Activated naive CD4-positive, alpha-beta T cell treated with anti-CD3 and anti-CD28 coated beads, Interleukin-2, amount 50 U/mL, for 72 hours (primary cell): ENCODE results near the gene CGB2. TPM values are rescaled to one million over a fixed set of nuclear protein-coding genes. Genes with fewer than 3 reads are reported as not detected.
"Not testable (repeated sequence)": the region's sequence is repeated elsewhere in the genome, so short reads cannot be mapped to it uniquely, and the experiment has no call there.

ENCODE experiments used
- ATAC-seq, 2 donors: fragments of 150-1000 bp; cut with Tn5 transposase; 2 replicates each; pipeline ENCODE4 v1.10.0; 2021; ENCODE audit warnings: mild to moderate bottlenecking in 2 of 2, moderate library complexity in 2 of 2
- DNase-seq, 2 donors: peaks; one replicate each; pipeline ENCODE4 v3.0.0; 2021 to 2022; ENCODE audit warnings: low spot score in 2 of 2
- H3K27ac Mint-ChIP-seq, 2 donors: one replicate each; pipeline ENCODE4 v1.8.0; 2022; ENCODE audit warnings: mild to moderate bottlenecking in 2 of 2, mixed read lengths in 2 of 2
- H3K36me3 Mint-ChIP-seq, 2 donors: one replicate each; pipeline ENCODE4 v1.8.0; 2022; ENCODE audit warnings: mixed read lengths in 2 of 2
- H3K9me3 Mint-ChIP-seq, 2 donors: one replicate each; pipeline ENCODE4 v1.8.0; 2022; ENCODE audit warnings: mixed read lengths in 2 of 2
- total RNA-seq, 2 donors: library from RNA; stranded (reverse); gene quantifications; one replicate each; pipeline ENCODE4 v1.2.3, GENCODE V29; 2022

Gene CGB2
- total RNA-seq, 2 donors from 2014 or later = not detected

- ATAC-seq = peak; percentile 84 to 86
These were observed 32.0 kb upstream of the CGB2 start for GRCh38 chr19:48999481-49000325.

GRCh38 chr19:49004133-49004532 is 27.6 kb upstream of the CGB2 start:
- DNase-seq (no peak), ATAC-seq (no peak)
- no peak overlapping the region for H3K27ac Mint-ChIP-seq
- H3K9me3 Mint-ChIP-seq = no peaks in the 10 kb centered on the region
- no peaks in the 10 kb centered on the region for H3K36me3 Mint-ChIP-seq

More at GRCh38 chr19:48999481-49000325, 32.0 kb upstream of the CGB2 start:
- H3K9me3 Mint-ChIP-seq = no peaks in the 10 kb centered on the region
- DNase-seq = peak in 1 of 2 donors; percentile 68
- H3K27ac Mint-ChIP-seq = no peak overlapping the region
- peaks cover 0 to 8% of the 10 kb centered on the region in 2 donors for H3K36me3 Mint-ChIP-seq

GRCh38 chr19:49004964-49005614 is 26.6 kb upstream of the CGB2 start:
- ATAC-seq = no peak
- Mint-ChIP-seq H3K9me3 (no peaks in the 10 kb centered on the region), H3K27ac (no peak overlapping the region), H3K36me3 (no peaks in the 10 kb centered on the region)
- DNase-seq = no peak

- H3K27ac Mint-ChIP-seq = no peak overlapping the region
- no peaks in the 10 kb centered on the region for H3K9me3 Mint-ChIP-seq
- ATAC-seq (no peak), DNase-seq (no peak)
- H3K36me3 Mint-ChIP-seq = no peaks in the 10 kb centered on the region
These were observed 24.8 kb upstream of the CGB2 start for GRCh38 chr19:49006905-49007304.

- Mint-ChIP-seq H3K36me3 (no peaks in the 10 kb centered on the region), H3K9me3 (no peaks in the 10 kb centered on the region), H3K27ac (no peak overlapping the region)
- ATAC-seq (no peak), DNase-seq (no peak)
These were observed 21.9 kb upstream of the CGB2 start for GRCh38 chr19:49009828-49010227.

- no peaks in the 10 kb centered on the region for H3K36me3 Mint-ChIP-seq
- DNase-seq (no peak), ATAC-seq (no peak)
- H3K9me3 Mint-ChIP-seq = no peaks in the 10 kb centered on the region
- peak overlapping the region in 1 of 2 donors; percentile 25 for H3K27ac Mint-ChIP-seq
These were observed 21.2 kb upstream of the CGB2 start for GRCh38 chr19:49010453-49010852.

- H3K27ac Mint-ChIP-seq = no peak overlapping the region
- ATAC-seq (no peak), DNase-seq (no peak)
- no peaks in the 10 kb centered on the region for H3K36me3 Mint-ChIP-seq
- H3K9me3 Mint-ChIP-seq = no peaks in the 10 kb centered on the region
These were observed 20.5 kb upstream of the CGB2 start for GRCh38 chr19:49011194-49011593.

GRCh38 chr19:49014123-49014869 is 17.4 kb upstream of the CGB2 start:
- H3K36me3 Mint-ChIP-seq = no peaks in the 10 kb centered on the region
- peak overlapping the region in 1 of 2 donors; percentile 32 for H3K27ac Mint-ChIP-seq
- no peak for ATAC-seq
- H3K9me3 Mint-ChIP-seq = no peaks in the 10 kb centered on the region
- no peak for DNase-seq

- H3K27ac Mint-ChIP-seq = no peak overlapping the region
- no peaks in the 10 kb centered on the region for H3K9me3 Mint-ChIP-seq
- H3K36me3 Mint-ChIP-seq = no peaks in the 10 kb centered on the region
- no peak for DNase-seq
- no peak for ATAC-seq
These were observed 16.8 kb upstream of the CGB2 start for GRCh38 chr19:49014870-49015255.

GRCh38 chr19:49016067-49016839 is 15.4 kb upstream of the CGB2 start:
- ATAC-seq (no peak), DNase-seq (no peak)
- no peaks in the 10 kb centered on the region for H3K36me3 Mint-ChIP-seq
- H3K27ac Mint-ChIP-seq = no peak overlapping the region
- no peaks in the 10 kb centered on the region for H3K9me3 Mint-ChIP-seq

GRCh38 chr19:49017041-49017665 is 14.5 kb upstream of the CGB2 start, which contains the start of gene LHB:
TSS of gene LHB (minus strand) at chr19:49017091. CDS start at chr19:49017081, 10 bp downstream.
- no peak for DNase-seq
- Mint-ChIP-seq H3K27ac (no peak within 1 kb of the TSS), H3K36me3 (no peaks in the 10 kb centered on the region), H3K9me3 (no peaks in the 10 kb centered on the region)
- no peak for ATAC-seq

GRCh38 chr19:49017666-49018351 is 13.9 kb upstream of the CGB2 start:
- H3K9me3 Mint-ChIP-seq = no peaks in the 10 kb centered on the region
- peak; percentile 64 to 71 for DNase-seq
- no peak overlapping the region for H3K27ac Mint-ChIP-seq
- ATAC-seq = peak; percentile 41 to 75
- H3K36me3 Mint-ChIP-seq = no peaks in the 10 kb centered on the region

- peak in 1 of 2 donors; percentile 22 for ATAC-seq
- H3K36me3 Mint-ChIP-seq, DNase-seq, H3K9me3 Mint-ChIP-seq: not testable (repeated sequence)
- peak overlapping the region in 1 of 2 donors; percentile 85 for H3K27ac Mint-ChIP-seq
These were observed 13.1 kb upstream of the CGB2 start for GRCh38 chr19:49018388-49019241.

- no peaks in the 10 kb centered on the region for H3K36me3 Mint-ChIP-seq
- H3K9me3 Mint-ChIP-seq = no peaks in the 10 kb centered on the region
- peak overlapping the region in 1 of 2 donors; percentile 85 for H3K27ac Mint-ChIP-seq
- ATAC-seq (peak; percentile 33 to 60), DNase-seq (peak in 1 of 2 donors; percentile 69)
These were observed 12.3 kb upstream of the CGB2 start for GRCh38 chr19:49019242-49019932.
